GM06990 (cell line): Measurements from ENCODE around the gene PYM1.

Experiments
- DNase-seq: peaks from one replicate; pipeline ENCODE4 v3.0.0-alpha.2; 2011; ENCODE audit not compliant: insufficient read length; ENCODE audit errors: extremely low read depth
- H3K27me3 ChIP-seq: replicated peaks from 2 replicates; pipeline ENCODE4 v1.6.0; 2011; ENCODE audit warnings: low read length; ENCODE audit not compliant: control insufficient read depth, insufficient read depth
- H3K36me3 ChIP-seq: 2 replicates; pipeline ENCODE4 v1.5.1; 2011; ENCODE audit warnings: low read length; ENCODE audit not compliant: control insufficient read depth, insufficient read depth
- H3K4me3 ChIP-seq: replicated peaks from 2 replicates; pipeline ENCODE4 v1.5.1; 2011; ENCODE audit warnings: low read depth, mild to moderate bottlenecking, control low read depth, low read length
- TF ChIP-seq, protein P1 (sequence below): IDR thresholded peaks from 2 replicates; pipeline ENCODE4 v1.5.1; 2011; ENCODE audit warnings: low read length, control low read depth, mild to moderate bottlenecking, inconsistent platforms; ENCODE audit not compliant: insufficient read depth, poor library complexity, severe bottlenecking

The PYM1 gene

DNA sequence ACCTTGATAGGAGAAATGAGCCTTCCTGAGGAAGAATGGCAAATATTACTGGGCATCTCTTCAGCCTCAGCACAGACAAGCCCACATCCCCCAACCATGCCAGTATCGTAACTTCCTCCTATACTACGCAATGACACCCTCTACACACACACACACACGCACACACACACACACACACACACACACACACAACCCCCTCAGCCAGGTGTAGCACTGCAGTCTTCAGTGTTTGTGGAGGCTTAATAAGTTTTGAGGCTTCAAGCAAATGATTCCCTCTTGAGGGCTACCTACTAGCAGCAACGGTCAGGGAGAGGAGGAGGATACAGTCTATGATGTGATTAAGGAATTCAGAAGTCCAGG, 4.8 kb upstream of the PYM1 start:
- no peak for DNase-seq

DNA sequence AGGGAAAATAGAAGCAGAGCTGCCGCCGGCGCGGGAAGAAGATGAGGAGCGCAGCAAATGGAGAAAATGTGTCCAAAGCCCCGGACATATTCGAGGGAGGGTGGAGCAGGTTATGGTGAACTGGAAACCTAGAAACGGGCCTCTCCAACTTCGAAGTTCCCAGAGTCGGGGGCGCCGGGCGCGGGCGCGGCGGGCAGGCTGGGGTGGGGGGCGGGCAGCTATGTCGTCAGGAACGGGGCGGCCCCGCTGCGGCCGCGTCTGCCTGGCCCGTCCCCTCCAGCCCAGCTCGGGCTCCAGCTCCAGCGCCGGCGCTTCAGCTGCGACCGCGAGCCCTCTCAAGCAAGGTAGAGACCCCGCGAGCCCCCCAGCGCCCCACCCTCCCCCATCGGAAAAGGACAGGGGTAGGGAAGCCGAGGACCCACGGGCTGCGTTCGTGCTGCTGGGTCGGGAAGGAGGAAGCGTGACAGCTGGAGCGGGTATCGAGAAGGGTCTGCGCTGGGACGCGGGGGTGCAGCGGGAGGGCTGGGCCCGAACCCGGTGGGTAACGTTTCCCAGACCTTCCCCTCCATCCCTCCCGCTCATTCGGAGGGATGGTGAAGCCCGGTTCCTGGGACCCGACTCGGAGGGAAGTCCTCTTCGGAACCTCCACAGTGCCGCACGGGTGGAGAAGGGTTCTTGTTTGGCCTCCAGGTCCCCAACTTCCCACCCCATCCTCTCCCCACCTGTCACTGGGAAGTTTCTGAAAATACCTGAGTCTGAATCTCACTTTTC, 4.3 kb upstream of the PYM1 start:
- Histone ChIP-seq H3K36me3 (peaks cover 2% of the 10 kb centered on the region), H3K27me3 (no peaks in the 10 kb centered on the region), H3K4me3 (peak overlapping the region; percentile 92)
- TF ChIP-seq, protein P1, sequence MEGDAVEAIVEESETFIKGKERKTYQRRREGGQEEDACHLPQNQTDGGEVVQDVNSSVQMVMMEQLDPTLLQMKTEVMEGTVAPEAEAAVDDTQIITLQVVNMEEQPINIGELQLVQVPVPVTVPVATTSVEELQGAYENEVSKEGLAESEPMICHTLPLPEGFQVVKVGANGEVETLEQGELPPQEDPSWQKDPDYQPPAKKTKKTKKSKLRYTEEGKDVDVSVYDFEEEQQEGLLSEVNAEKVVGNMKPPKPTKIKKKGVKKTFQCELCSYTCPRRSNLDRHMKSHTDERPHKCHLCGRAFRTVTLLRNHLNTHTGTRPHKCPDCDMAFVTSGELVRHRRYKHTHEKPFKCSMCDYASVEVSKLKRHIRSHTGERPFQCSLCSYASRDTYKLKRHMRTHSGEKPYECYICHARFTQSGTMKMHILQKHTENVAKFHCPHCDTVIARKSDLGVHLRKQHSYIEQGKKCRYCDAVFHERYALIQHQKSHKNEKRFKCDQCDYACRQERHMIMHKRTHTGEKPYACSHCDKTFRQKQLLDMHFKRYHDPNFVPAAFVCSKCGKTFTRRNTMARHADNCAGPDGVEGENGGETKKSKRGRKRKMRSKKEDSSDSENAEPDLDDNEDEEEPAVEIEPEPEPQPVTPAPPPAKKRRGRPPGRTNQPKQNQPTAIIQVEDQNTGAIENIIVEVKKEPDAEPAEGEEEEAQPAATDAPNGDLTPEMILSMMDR = no peak
- no peak for DNase-seq

More for the DNA sequence above, 4.8 kb upstream of the PYM1 start:
- H3K36me3 ChIP-seq = peaks cover 2% of the 10 kb centered on the region
- TF ChIP-seq, protein P1 = no peak
- no peaks in the 10 kb centered on the region for H3K27me3 ChIP-seq
- H3K4me3 ChIP-seq = peak overlapping the region; percentile 92

DNA sequence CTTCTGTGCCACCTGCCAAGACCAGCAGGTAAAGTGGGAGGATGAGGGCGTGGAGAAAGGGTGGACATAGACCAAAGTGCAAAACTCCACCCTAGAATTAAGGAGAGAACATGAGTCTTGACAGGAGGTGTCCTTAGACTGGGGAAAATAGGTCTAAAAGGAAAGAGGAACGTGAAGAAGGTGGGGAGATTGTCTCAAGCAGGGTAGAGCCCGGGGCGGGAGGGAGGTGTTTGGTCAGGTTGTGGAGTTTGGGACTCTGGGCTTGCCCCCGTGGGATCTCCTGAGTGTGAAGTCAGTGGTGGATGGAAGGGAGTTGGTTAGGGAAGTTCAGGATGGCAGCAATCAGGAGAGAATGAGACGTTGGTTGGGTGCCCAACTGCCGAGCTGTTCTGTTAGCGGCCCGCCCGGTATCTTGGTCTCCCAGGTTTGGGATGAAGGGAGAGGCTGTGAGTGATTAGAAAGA, 3.7 kb upstream of the PYM1 start:
- H3K4me3 ChIP-seq = peak overlapping the region; percentile 92
- no peak for DNase-seq
- no peaks in the 10 kb centered on the region for H3K27me3 ChIP-seq
- peaks cover 2% of the 10 kb centered on the region for H3K36me3 ChIP-seq
- TF ChIP-seq, protein P1 = no peak

DNA sequence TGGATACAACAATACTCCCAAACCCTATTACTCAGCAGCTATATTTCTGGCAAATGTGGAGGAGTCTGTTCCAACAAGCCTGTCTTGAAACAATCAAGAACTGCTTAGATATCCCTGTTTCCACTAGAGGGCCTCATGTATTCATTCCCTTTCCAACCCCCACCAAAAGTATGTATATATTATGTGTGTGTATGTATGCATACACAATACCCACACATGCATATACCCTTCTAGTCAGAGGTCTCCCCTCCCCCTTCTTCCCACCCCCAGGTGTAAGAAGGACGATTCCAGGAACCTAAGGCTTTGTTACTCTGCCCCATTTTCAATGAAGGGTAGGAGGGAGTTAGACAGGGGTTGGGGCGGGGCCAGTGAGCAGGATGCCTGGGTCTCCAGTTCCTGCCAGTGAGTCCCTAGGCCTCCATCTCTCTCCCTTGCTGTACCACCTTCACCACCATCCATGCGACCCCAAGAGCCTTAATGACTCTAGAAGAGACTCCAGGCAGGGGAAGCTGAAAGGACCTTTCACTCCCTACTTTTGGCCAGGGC, 3.1 kb upstream of the PYM1 start, which contains the start of gene DGKA:
TSS of gene DGKA (plus strand) at position 392 of the 546 bp plus-strand sequence. CDS start 5,342 bp downstream, outside the sequence.
- Histone ChIP-seq H3K27me3 (no peaks in the 10 kb centered on the region), H3K4me3 (peak within 1 kb of the TSS; percentile 92), H3K36me3 (no peaks in the 10 kb centered on the region; the same call in 1 of the 2 replicates)
- TF ChIP-seq, protein P1 = peak; percentile 75
- DNase-seq = peak; percentile 53

DNA sequence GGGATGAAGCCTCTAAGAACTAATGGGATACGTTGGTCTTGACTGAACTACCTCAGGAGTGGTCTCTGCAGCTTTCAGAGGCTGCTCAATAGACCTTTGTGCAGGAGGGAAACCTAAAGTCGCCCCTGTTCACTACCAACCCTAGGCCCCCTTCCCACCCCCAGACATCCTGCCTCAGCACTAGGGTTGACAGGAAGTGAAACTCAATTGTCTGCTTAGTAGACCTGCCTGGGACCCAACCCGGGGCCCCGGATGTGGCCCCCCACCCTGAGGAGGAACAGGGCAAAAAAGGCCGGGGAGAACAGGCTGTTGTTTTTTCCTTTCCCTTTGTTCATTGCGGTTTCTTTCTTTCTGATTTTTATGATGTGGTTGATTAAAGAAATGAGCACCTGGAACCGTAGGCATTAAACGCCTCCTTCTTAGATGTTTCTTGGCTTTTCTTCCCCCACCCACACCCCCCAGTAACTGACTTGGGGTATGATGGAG, 1.7 kb upstream of the PYM1 start:
- H3K27me3 ChIP-seq = no peaks in the 10 kb centered on the region
- H3K4me3 ChIP-seq = peak overlapping the region; percentile 74
- no peaks in the 10 kb centered on the region for H3K36me3 ChIP-seq
- TF ChIP-seq, protein P1 = no peak
- DNase-seq = peak; percentile 89
